ENCODE results near the gene DUSP28.

DNA sequence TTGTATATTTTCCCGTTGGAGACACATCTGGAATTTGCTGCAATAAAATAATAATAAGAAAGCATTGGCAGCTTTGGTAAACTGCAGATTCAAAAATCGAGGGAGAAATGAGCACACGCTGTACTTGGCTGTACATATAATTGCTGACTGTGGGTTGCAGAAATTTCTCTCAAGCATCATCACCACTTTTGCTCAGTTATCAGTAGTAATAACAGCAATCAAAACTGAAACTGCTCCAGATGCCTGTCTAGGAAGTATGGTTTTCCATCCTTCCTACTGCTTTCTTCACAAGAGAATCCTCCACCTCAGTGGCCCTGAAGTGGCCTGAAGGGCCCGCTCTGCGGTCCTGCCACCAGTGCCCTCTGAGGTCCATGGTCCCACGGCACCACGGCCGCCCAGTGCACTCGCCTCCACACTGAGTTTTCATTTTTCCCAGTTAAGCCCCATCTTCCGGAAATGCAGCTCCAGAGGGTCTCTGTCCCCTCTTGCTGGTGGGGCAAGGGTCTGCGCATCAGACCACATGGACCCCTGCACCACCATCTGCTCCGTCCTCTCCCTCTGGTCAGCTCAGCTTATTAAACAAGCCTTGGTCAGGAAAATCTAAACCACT, 3.9 kb downstream of the DUSP28 start:
- TF ChIP-seq, protein P1, sequence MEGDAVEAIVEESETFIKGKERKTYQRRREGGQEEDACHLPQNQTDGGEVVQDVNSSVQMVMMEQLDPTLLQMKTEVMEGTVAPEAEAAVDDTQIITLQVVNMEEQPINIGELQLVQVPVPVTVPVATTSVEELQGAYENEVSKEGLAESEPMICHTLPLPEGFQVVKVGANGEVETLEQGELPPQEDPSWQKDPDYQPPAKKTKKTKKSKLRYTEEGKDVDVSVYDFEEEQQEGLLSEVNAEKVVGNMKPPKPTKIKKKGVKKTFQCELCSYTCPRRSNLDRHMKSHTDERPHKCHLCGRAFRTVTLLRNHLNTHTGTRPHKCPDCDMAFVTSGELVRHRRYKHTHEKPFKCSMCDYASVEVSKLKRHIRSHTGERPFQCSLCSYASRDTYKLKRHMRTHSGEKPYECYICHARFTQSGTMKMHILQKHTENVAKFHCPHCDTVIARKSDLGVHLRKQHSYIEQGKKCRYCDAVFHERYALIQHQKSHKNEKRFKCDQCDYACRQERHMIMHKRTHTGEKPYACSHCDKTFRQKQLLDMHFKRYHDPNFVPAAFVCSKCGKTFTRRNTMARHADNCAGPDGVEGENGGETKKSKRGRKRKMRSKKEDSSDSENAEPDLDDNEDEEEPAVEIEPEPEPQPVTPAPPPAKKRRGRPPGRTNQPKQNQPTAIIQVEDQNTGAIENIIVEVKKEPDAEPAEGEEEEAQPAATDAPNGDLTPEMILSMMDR (IDR thresholded peaks at IDR 0.05) = no peak
- no peak for TF ChIP-seq POLR2A (IDR thresholded peaks at IDR 0.05)
